Left lung (tissue), 10 donors: ENCODE results near the gene PCBP3. TPM values are rescaled to one million over a fixed set of nuclear protein-coding genes. Genes with fewer than 3 reads are reported as not detected.
A peak's percentile ranks its signal among the peaks of the same experiment; 100 is the strongest.

ENCODE experiments used
- ATAC-seq: fragments of 200-7000 bp; cut with Tn5 transposase; one replicate; pipeline ENCODE4 v1.9.1; 2020; ENCODE audit warnings: moderate library complexity
- DNase-seq, 4 donors: peaks; one replicate each; pipeline ENCODE4 v3.0.0-alpha.2; 2013 to 2020
- H3K27ac ChIP-seq, 2 donors: fragments of 200-600 bp; sonication (generic) in 1 of 2; one replicate each; pipeline versions ENCODE4 v1.5.0 to v1.8.0; 2020 to 2021
- H3K27me3 ChIP-seq, 2 donors: fragments of 200-600 bp; sonication (generic) in 1 of 2; one replicate each; pipeline versions ENCODE4 v1.5.0 to v1.8.0; 2020 to 2021
- H3K36me3 ChIP-seq, 2 donors: fragments of 200-600 bp; sonication (generic) in 1 of 2; one replicate each; pipeline versions ENCODE4 v1.5.0 to v1.8.0; 2020 to 2021
- H3K4me1 ChIP-seq, 2 donors: fragments of 200-600 bp; one replicate each; pipeline ENCODE4 v1.8.0; 2021
- H3K4me3 ChIP-seq, 2 donors: fragments of 200-600 bp; sonication (generic) in 1 of 2; one replicate each; pipeline versions ENCODE4 v1.5.0 to v1.8.0; 2020 to 2021; ENCODE audit warnings: mild to moderate bottlenecking in 1 of 2
- H3K9me3 ChIP-seq, 2 donors: fragments of 200-600 bp; sonication (generic) in 1 of 2; one replicate each; pipeline versions ENCODE4 v1.5.0 to v1.8.0; 2020 to 2021
- intact Hi-C, 2 donors: fragments of 100-400 bp; cut with DNase I; formaldehyde crosslinking; loops; one replicate each; pipeline versions ENCODE4 v1.11.2 to v1.14.2; 2022
- polyA plus RNA-seq, 6 donors: library from polyadenylated mRNA; unstranded; fragments of 120-200 nt; gene quantifications; one replicate each; pipeline ENCODE4 v1.2.1, GENCODE V29; 2013; ENCODE audit not compliant: insufficient read length in 6 of 6
- total RNA-seq, 2 donors: library from RNA; stranded (reverse); fragmentation: NEBNext Ultra II Directional; extraction: Animal tissue kit (Norgen Biotek cat#: 25700); gene quantifications; one replicate each; pipeline ENCODE4 v1.2.1, GENCODE V29; 2021
- TF ChIP-seq, protein P1 (sequence below), 2 donors: fragments of 200-600 bp; sonication (generic) in 1 of 2; IDR thresholded peaks; one replicate each; pipeline versions ENCODE4 v1.5.0 to v1.8.0; 2021; ENCODE audit warnings: antibody characterized with exemption in 2 of 2
- donor health status: DM: no; HTN: yes; CAD: no.
- donor health status: DM: no; HTN: no; CAD: no.

The PCBP3 gene
- total and polyA plus RNA-seq, 8 donors: 2.1 to 13.8 (median 3.0) TPM

DNA sequence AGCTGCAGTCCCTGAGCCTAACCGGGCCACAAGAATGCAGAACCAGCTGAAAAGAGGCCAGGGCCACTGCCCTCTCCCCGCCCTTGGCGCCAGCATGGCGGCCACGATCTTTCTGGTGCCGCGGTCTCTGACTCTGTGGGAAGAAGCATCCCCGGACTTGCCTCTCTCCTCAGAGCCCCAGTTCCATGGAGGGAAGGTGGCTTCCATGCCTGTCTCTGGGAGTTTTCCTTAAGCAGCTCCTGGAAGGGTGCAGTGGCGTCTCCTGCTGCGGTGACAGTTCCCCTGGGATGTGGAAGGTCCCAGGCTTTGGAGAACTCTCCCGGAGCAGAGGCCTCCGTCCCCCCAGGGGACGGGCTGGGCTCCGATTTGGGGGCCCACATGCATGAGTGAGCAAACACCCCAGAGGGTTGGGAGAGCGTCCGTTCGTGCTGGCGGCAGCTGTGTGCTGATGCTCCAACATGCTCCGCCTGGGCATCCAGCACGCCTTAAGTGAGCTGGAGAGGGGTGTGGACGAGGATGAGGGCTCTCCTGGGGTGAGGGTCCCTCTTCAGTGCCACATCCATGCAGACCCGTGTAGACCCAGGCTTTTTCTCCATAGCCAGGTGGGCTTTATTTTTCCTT is 228.2 kb downstream of the PCBP3 start:
- Histone ChIP-seq H3K27me3 (peaks cover 0 to 37% of the 10 kb centered on the region in 2 donors), H3K9me3 (no peaks in the 10 kb centered on the region), H3K27ac (no peak overlapping the region), H3K4me3 (no peak overlapping the region), H3K36me3 (no peaks in the 10 kb centered on the region), H3K4me1 (no peaks in the 10 kb centered on the region)
- TF ChIP-seq, protein P1, sequence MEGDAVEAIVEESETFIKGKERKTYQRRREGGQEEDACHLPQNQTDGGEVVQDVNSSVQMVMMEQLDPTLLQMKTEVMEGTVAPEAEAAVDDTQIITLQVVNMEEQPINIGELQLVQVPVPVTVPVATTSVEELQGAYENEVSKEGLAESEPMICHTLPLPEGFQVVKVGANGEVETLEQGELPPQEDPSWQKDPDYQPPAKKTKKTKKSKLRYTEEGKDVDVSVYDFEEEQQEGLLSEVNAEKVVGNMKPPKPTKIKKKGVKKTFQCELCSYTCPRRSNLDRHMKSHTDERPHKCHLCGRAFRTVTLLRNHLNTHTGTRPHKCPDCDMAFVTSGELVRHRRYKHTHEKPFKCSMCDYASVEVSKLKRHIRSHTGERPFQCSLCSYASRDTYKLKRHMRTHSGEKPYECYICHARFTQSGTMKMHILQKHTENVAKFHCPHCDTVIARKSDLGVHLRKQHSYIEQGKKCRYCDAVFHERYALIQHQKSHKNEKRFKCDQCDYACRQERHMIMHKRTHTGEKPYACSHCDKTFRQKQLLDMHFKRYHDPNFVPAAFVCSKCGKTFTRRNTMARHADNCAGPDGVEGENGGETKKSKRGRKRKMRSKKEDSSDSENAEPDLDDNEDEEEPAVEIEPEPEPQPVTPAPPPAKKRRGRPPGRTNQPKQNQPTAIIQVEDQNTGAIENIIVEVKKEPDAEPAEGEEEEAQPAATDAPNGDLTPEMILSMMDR (IDR thresholded peaks at IDR 0.05): no peak
- intact Hi-C loops: no loop called here
- DNase-seq: peak in 1 of 4 donors; percentile 50
- no peak for ATAC-seq

DNA sequence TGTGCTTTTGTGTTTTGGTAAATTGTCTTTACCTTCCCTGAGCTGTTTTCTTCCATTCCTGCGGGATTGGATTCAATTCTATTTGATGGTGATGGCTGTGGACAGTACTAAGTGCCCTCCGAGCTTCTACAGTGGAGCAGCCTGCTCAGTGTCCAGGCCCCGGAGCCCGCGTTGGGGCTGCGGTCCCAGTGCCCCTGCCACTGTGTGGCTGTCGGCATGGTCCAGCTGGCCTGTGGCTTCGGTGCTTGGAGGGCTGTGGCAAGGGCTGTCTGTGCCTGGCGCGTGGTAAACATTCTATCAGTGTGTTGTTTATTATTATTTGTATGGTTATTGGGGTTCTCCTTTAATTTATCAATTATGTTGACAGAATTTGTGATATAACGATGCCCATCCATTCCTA is 228.9 kb downstream of the PCBP3 start:
- no peaks in the 10 kb centered on the region for H3K4me1 ChIP-seq
- peak in 1 of 4 donors; percentile 71 for DNase-seq
- no peak overlapping the region for H3K4me3 ChIP-seq
- no peak overlapping the region for H3K27ac ChIP-seq
- TF ChIP-seq, protein P1 (IDR thresholded peaks at IDR 0.05): no peak
- H3K36me3 ChIP-seq: no peaks in the 10 kb centered on the region
- peaks cover 0 to 45% of the 10 kb centered on the region in 2 donors for H3K27me3 ChIP-seq
- ATAC-seq: no peak
- intact Hi-C loops: no loop called here
- no peaks in the 10 kb centered on the region for H3K9me3 ChIP-seq

DNA sequence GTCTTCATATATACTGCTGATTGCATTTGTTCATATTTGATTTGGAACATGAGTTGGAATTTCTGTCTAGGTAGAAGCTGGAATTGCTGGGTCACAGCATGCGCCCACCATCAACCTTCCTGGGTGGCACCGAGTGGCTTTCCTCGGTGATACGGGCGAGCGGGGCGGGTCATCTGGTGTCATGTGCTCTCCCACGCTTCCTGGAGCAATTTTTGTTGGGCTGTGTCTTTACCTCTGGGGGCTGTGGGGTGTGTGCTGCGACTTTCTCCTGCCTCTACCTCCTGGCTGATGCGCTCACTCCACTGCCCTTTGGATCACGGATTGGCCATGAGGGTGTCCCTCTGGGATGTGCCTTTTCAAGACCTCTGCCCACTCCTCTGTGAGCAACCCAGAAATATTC is 229.4 kb downstream of the PCBP3 start:
- Histone ChIP-seq H3K27ac (no peak overlapping the region), H3K4me3 (no peak overlapping the region), H3K9me3 (no peaks in the 10 kb centered on the region), H3K36me3 (no peaks in the 10 kb centered on the region), H3K4me1 (no peaks in the 10 kb centered on the region), H3K27me3 (peaks cover 0 to 46% of the 10 kb centered on the region in 2 donors)
- ATAC-seq (no peak), DNase-seq (no peak)
- TF ChIP-seq, protein P1 (IDR thresholded peaks at IDR 0.05): no peak
- intact Hi-C loops: no loop called here

DNA sequence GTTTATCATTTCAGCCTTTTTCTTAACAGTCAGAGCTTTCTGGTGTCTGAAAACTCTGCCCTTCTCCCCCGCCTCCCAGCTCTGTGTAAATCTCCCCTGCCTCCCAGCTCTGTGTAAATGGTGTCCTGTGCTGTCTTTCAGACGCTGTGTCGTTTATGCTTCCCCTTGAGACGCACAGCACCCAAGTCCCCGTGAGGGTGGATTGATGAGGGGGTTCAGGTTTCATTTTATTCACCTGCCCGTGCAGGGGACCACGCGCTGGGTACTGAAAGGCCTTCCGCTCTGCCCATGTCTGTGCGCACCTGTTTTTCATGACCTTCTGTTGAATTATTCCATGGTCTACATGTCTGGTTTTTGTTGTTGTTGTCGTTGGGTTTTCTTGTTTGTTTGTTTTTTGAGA is 229.9 kb downstream of the PCBP3 start:
- DNase-seq (no peak), ATAC-seq (no peak)
- Histone ChIP-seq H3K4me1 (no peaks in the 10 kb centered on the region), H3K36me3 (no peaks in the 10 kb centered on the region), H3K27me3 (peaks cover 0 to 49% of the 10 kb centered on the region in 2 donors), H3K9me3 (no peaks in the 10 kb centered on the region), H3K4me3 (no peak overlapping the region), H3K27ac (no peak overlapping the region)
- intact Hi-C loops: no loop called here
- TF ChIP-seq, protein P1 (IDR thresholded peaks at IDR 0.05): no peak

DNA sequence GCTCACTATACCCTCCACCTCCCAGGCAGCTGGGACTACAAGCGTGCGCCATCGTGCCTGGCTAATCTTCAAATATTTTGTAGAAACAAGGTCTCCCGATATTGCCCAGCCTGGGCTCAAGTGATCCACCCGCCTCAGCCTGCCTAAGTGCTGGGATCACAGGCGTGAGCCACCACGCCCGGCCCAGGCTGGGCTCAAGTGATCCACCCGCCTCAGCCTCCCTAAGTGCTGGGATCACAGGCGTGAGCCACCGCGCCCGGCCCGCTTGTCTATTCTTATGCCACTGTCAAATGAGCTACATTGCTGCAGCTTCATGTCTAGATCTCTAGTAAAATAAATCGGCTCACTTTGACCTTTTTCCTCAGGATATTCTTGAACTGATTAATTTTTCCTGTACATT is 230.3 kb downstream of the PCBP3 start:
- no peak for ATAC-seq
- Histone ChIP-seq H3K27me3 (peaks cover 0 to 54% of the 10 kb centered on the region in 2 donors), H3K9me3 (no peaks in the 10 kb centered on the region), H3K4me1 (no peaks in the 10 kb centered on the region), H3K36me3 (no peaks in the 10 kb centered on the region), H3K27ac (no peak overlapping the region), H3K4me3 (no peak overlapping the region)
- TF ChIP-seq, protein P1 (IDR thresholded peaks at IDR 0.05): no peak
- intact Hi-C loops: no loop called here
- peak in 1 of 4 donors; percentile 48 for DNase-seq
